T47D (cell line): Measurements from ENCODE around the gene SAYSD1.

Experiments used
- DNase-seq, 2 experiments: peaks; one replicate each; pipeline versions ENCODE4 v3.0.0 to v3.0.0-alpha.2; 2011 to 2012; ENCODE audit warnings: low read depth in 1 of 2, low spot score in 1 of 2
- JUND ChIP-seq: IDR thresholded peaks from 2 replicates; pipeline ENCODE4 v1.6.1; 2012; ENCODE audit warnings: low read depth
- in situ Hi-C: cut with HindIII; loops from 2 replicates; pipeline ENCODE4 v1.10.0; 2016; ENCODE audit warnings: low sequenced_read_pairs, low pct_unique_long_range_greater_than_20kb

The SAYSD1 gene

DNA sequence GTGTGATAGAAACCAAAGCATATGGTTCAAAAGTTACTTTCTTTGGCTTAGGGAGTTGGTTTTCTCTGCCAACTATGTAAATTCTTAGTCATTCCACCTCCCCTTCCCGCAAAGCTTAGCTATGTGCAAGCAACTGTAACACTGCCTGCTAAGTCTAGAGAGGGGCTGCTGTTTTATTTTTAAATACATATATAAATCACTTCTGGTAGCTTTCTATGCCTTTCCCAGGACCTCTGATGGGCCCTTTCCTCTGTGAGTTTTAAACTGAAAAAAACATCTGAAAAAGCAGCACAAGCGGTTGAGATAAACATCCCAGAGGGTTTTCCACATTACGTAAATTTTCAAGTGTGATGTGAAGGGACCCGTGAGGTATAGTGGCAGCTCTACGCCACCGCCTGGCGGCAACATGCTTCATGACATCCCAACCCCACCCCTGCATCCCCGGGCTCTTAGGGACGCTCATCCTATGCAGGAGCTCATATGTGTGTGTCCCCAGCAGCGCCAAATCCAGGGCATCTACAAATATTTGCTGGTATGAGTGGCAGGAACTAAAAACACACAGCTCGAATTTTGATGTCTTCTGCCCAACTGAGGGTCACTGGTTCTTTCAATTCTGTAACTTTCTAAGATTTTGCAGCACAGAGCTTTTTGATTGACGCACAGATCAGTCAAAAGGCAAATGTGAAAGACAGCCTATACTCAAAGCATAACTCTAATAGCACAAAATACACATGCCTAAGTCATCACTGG lies 12.7 kb downstream of the SAYSD1 start:
- TF ChIP-seq JUND, result no peak
- peak in 1 of 2 experiments; percentile 45 for DNase-seq
- in situ Hi-C loops, result no loop called here

DNA sequence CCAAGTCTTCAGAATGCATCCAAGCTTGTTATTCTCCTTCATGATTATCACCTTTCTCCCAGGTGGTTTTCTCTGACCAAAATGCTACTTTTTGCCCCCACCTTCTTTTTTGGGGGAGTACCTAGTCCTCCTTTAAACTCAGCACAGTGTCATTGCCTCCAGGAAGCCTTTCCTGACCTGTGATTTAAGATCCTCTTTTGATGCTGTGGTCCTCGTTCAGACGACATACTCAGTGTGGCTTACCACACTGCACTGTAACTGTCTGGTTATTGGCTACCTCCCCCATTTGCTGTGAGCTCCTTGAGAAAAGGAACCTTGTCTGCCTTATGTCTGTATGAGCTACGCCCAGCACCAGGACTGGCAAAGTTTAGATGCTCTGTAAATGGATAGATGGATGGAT lies 14.6 kb downstream of the SAYSD1 start:
- DNase-seq, result no peak
- TF ChIP-seq JUND, result no peak
- in situ Hi-C loops, result no loop called here

DNA sequence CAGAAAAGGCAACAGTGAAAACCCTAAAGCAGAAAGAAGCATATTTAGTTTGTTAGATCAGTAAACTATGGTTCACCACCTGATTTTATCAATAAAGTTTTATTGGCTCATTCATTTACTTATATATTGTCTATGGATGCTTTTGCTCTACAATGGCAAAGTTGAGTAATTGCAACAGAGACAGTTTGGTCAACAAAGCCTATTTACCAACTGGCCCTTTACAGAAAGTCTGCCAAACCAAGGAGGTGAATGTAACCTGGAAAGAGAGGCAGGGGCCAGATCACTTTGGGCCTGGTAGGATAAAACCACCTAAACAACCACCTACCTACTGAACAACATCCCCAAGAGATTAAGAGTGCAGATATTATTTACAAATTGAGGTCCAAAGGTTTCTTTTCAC lies 19.4 kb downstream of the SAYSD1 start:
- in situ Hi-C loops, result no loop called here
- peak in 1 of 2 experiments; percentile 76 for DNase-seq
- TF ChIP-seq JUND, result no peak

DNA sequence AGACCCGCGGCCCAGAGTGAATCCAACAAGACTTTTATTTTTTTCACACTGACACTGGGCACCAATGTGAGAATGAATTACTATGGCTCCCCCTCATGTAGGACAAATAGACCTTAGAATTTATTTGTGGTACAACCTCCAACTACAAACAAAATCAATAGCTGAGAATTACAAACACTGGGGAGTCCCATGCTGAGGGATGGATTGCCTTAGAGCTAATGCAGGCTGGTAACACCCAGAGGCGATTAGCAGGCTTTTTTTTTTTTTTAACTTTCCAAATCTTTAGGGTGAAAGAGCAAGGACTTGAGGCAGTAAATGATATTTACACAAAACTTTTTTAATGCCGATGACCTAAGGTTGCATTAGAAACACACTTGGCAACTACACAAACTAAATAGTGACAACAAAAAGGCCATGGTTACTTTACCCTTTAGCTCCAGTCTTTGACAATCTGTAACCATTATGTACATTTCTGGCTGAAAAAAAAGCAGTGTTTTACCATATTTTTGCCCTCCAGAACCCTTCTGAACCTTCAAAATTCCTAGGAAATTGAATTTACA lies 21.8 kb downstream of the SAYSD1 start:
- TF ChIP-seq JUND, result no peak
- peak in 1 of 2 experiments; percentile 14 for DNase-seq
- in situ Hi-C loops, result no loop called here

DNA sequence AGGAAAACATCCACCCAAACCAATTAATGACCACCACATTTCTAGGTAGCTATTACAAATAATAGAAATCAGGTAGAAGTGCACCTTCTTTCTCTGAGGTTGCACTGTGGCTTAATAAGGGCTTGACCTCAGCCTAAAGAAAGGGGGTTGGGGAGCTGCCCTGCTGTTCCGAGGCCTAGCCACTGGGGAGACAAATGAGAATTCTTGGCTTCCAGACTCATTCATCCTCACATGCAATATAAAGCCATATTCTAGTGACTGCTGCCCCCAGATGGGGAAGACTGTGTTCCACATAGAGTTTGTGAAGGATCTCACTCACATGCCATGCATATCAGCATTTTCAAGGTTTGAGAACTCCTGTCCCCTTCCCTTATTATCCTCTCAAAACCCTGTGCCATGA lies 22.9 kb downstream of the SAYSD1 start:
- in situ Hi-C loops, result no loop called here
- no peak for TF ChIP-seq JUND
- peak in 1 of 2 experiments; percentile 47 for DNase-seq

DNA sequence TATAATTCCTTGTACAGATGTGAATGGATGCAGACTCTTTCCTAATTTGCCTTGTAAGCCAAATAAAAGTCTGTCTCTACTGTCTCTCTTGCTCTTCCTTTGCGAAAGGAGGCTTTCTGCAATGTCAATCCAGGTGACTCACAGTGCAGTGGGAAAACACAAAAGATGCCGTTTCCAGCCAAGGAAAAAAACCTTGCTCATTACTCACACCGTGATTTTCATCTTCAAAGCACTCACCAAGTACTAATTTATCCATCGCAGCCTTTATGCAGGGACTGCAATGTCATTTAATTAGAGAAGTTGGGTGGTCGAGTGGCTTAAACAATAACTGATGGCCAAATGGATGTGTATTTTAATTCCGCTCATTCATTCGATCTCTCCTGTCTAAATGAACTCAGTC lies 23.8 kb downstream of the SAYSD1 start:
- in situ Hi-C loops, result no loop called here
- no peak for TF ChIP-seq JUND
- DNase-seq, result no peak

DNA sequence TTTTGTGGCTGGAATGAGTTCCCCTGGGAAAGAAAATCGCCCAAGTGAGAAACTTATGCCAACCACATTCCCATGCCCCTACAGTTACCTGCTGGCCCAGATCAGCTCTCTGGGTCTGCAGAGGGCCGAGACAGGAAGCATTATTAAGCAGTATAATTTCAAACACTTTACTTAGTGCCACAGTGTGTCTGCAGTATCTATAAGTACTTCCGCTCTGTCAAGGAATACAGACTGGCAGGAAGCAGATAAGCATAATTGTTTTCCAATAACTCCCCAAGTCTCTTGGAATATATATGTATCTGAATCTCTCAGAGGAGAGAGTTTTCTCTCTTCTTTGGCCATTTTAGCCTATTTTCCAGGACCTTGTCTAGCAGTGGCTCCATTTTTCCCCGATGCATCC lies 24.9 kb downstream of the SAYSD1 start:
- no peak for TF ChIP-seq JUND
- in situ Hi-C loops, result no loop called here
- DNase-seq, result no peak

GRCh38 chr6:39088331-39088730 lies 26.7 kb downstream of the SAYSD1 start:
- in situ Hi-C loops, result no loop called here
- no peak for TF ChIP-seq JUND
- DNase-seq, result peak; percentile 77 to 86

- no peak for DNase-seq
- TF ChIP-seq JUND, result no peak
- in situ Hi-C loops, result no loop called here
These were observed 27.8 kb downstream of the SAYSD1 start for GRCh38 chr6:39087197-39087596.

GRCh38 chr6:39086711-39087110 lies 28.3 kb downstream of the SAYSD1 start:
- no peak for TF ChIP-seq JUND
- no peak for DNase-seq
- in situ Hi-C loops, result no loop called here

GRCh38 chr6:39086294-39086693 lies 28.7 kb downstream of the SAYSD1 start:
- TF ChIP-seq JUND, result no peak
- in situ Hi-C loops, result no loop called here
- DNase-seq, result no peak

GRCh38 chr6:39085129-39085797 lies 29.7 kb downstream of the SAYSD1 start:
- DNase-seq, result no peak
- in situ Hi-C loops, result no loop called here
- TF ChIP-seq JUND, result no peak

- no peak for DNase-seq
- in situ Hi-C loops, result no loop called here
- no peak for TF ChIP-seq JUND
These were observed 30.5 kb downstream of the SAYSD1 start for GRCh38 chr6:39084506-39084905.
